WI38 (cell line): ENCODE data around the gene SCT.

ENCODE experiments used
- H3K4me3 ChIP-seq: 2 replicates; pipeline ENCODE4 v1.5.1; 2011; ENCODE audit warnings: low read depth, mild to moderate bottlenecking, control low read depth, low read length
- TF ChIP-seq, protein P1 (sequence below): IDR thresholded peaks from 2 replicates; pipeline ENCODE4 v1.5.1; 2012; ENCODE audit warnings: low read depth, mild to moderate bottlenecking, control low read depth, low read length

Gene SCT

DNA sequence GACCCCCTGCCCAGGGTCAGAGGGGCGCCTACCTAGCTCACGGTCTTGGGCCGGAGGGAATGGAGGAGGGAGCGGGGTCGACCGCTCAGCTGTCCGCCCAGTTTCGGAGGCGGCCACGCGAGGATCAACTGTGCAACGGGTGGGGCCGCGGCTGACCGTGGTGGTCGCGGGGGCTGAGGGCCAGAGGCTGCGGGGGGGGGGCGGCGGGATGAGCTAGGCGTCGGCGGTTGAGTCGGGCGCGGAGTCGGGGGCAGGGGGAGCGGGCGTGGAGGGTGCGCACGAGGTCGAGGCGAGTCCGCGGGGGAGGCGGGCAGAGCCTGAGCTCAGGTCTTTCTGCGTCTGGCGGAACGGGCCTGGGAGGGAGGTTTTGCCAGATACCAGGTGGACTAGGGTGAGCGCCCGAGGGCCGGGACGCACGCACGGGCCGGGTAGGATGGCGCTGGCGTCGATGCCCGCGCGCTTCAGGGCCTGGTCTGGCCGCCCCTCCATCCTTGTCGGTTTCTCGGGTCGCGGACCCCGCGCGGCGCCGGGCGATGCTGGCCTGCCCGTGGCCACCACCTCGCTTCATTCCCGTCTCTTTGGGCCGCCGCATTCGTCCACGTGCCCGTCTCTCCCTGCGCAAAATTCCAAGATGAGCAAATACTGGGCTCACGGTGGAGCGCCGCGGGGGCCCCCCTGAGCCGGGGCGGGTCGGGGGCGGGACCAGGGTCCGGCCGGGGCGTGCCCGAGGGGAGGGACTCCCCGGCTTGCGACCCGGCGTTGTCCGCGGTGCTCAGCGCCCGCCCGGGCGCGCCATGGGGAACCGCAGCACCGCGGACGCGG, 9.7 kb upstream of the SCT start, which contains the start of gene DRD4:
Gene DRD4 (plus strand): TSS at position 759 of the 822 bp plus-strand sequence. CDS start 36 bp downstream, at position 795.
- TF ChIP-seq, protein P1, sequence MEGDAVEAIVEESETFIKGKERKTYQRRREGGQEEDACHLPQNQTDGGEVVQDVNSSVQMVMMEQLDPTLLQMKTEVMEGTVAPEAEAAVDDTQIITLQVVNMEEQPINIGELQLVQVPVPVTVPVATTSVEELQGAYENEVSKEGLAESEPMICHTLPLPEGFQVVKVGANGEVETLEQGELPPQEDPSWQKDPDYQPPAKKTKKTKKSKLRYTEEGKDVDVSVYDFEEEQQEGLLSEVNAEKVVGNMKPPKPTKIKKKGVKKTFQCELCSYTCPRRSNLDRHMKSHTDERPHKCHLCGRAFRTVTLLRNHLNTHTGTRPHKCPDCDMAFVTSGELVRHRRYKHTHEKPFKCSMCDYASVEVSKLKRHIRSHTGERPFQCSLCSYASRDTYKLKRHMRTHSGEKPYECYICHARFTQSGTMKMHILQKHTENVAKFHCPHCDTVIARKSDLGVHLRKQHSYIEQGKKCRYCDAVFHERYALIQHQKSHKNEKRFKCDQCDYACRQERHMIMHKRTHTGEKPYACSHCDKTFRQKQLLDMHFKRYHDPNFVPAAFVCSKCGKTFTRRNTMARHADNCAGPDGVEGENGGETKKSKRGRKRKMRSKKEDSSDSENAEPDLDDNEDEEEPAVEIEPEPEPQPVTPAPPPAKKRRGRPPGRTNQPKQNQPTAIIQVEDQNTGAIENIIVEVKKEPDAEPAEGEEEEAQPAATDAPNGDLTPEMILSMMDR, result no peak
- H3K4me3 ChIP-seq, result no peak within 1 kb of the TSS

DNA sequence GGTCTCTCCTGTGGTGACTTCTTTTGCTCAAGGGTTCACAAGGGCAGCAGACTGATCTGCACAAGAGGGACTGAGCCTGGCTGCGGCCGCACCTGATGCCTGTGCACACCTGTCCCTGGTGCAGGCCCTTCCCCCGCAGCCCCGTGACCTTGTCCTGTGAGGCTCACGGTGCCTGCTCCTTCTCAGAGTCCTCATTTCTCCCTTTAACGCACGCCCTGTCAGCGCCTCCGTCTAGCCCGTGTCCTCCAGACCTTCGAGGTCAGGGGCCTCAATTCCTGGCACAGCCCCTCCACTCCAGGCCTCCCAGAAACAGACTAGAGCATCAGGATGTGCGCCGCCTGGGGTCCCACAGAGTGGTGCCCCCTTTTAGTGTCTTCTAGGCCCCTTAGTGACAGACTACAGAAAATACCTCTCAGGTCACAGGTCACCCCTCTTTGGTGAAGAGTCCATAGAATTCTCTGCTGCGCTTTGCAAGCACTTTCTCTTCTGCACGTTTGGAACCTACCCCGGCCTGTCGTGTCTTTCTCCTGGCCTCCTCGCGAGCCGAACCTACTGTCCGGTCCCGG, 9.0 kb upstream of the SCT start:
- H3K4me3 ChIP-seq, result no peak overlapping the region
- TF ChIP-seq, protein P1, result no peak

DNA sequence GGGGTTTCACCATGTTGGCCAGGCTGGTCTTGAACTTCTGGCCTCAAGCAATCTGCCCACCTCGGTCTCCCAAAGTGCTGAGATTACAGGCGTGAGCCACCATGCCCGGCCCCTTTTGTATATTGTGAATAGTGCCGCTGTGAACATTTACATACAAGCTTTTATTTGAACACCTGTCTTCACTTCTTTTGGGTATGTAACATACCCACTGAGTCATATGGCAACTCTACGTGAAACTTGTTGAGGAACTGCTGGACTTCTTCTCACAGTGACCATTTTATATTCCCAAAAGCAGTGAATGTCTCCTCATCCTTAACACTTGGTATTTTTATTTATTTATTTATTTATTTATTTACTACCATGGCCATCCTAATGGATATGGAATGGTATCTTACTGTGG, 3.9 kb upstream of the SCT start:
- no peak overlapping the region for H3K4me3 ChIP-seq
- TF ChIP-seq, protein P1, result no peak

DNA sequence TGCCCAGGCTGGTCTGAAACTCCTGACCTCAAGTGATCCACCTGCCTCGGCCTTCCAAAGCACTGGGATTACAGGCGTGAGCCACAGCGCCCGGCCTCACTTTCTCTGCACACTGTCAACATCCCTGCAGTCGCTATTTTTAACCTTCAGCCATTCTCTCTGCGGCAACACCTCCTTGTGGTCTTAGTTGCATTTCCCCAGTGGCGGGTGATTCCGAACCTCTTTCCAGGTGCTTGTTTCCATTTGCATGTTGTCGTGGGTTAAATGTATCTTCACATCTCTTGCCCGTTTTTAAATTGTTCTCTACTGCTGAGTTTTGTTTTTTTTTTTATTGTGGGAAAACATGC, 2.2 kb upstream of the SCT start:
- TF ChIP-seq, protein P1, result no peak
- no peak overlapping the region for H3K4me3 ChIP-seq

DNA sequence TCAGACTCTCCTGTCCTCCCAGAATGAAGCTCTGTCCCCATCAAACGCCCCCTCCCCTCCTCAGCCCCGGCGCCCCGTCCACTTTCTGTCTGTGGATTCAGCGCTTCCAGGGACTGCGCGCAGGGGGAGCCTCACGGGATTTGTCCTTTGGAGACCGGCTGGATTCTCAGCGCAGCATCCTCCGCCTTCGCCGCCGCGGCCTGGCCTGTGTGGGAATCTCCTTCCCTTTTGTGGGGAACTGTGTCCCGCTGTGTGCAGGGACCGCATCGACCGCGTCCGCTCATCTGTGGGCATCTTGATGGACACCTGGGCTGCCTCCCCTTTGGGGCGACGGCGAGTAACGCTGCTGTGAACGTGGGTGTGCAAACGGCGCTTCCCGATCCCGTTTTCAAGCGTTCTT, 1.1 kb upstream of the SCT start:
- H3K4me3 ChIP-seq, result no peak overlapping the region
- TF ChIP-seq, protein P1, result no peak

DNA sequence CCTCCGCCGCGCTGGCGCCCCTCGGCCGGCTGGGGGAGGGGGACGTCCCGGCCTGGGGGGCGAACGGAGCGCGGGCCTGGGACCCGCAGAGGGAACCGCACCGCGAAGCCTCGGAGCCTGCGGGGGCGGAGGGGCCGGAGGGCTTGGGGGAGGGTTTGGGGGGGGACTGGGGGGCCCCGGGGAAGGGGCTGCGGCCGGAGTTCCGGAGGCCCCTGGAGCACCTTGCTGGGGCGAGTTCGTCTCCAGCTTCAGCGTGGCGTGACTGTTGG, 261 bp upstream of the SCT start:
- no peak overlapping the region for H3K4me3 ChIP-seq
- TF ChIP-seq, protein P1, result no peak

DNA sequence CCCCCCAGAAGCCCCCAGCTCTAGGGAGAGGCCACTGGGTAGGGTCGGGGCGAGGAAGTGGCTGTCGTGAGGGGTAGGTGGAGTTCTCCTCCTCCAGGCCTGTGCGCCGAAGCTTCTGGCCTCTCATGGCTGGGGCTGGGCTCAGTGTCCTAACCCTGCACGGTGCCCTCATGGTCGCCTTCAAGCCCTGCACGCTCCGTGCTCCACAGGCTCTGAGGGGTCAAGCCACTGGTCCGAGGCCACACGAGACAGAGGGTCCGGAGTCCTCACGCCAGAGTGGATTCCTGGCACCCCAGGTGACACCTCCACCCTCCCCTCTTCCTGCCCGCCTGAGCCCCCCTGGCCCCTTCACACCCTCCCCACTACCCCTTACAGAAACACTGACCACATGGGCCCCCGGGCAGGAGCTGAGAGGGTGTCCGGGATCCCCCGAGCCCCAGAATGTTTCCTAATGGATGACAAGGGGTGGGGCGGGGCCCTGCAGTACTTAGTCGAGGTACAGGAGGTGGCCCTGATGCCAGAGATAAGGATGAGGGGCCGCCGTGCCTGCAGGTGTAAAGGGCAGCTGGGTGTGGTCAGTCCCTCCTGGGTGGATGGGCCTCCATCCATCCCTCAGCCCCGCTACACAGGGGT, 1.2 kb downstream of the SCT start:
- H3K4me3 ChIP-seq, result no peak overlapping the region
- TF ChIP-seq, protein P1, result no peak
